ENCODE results near the gene KNSTRN. TPM values are rescaled to one million over a fixed set of nuclear protein-coding genes. Genes with fewer than 3 reads are reported as not detected.

Gene KNSTRN
- total RNA-seq, 4 donors from 2014 or later: 3.3 to 7.1 (median 4.2) TPM

DNA sequence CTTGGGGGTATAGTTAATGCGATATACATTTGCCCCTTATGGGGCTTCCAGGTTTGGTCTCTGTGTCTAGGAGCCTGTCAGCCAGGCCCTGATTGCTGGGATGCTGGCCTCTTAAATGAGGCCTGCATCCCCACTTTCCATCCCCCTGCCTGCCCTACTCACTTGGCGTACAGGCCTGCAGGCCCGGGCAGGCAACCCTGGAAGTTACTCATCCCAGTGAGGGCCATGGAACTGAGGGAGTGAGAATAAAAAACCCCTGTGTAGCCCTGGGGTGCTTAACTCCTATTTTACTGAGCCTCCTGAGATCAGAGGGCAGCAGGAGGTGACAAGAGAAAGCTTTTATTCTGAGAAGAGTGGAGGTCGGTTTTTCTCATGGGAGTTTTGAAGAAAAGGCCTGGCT is 22.5 kb upstream of the KNSTRN start:
- no peaks in the 10 kb centered on the region for H3K9me3 ChIP-seq
- H3K4me3 ChIP-seq: no peak overlapping the region
- no peak for TF ChIP-seq POLR2A (IDR thresholded peaks at IDR 0.05)
- no peak for TF ChIP-seq CTCF (IDR thresholded peaks at IDR 0.05)
- no peak for TF ChIP-seq EP300 (IDR thresholded peaks at IDR 0.05)
- H3K27me3 ChIP-seq: no peaks in the 10 kb centered on the region
- 83 to 89% methylated on average over 4 of the region's 4 CpGs for WGBS, 2 donors
- H3K4me1 ChIP-seq: peaks cover 0 to 15% (median 9%) of the 10 kb centered on the region in 4 donors
- H3K36me3 ChIP-seq: no peaks in the 10 kb centered on the region
- DNase-seq (ENCODE audit: low spot score in 2 of 2): no peak
- H3K27ac ChIP-seq: no peak overlapping the region

GRCh38 chr15:40361640-40362039 is 20.9 kb upstream of the KNSTRN start:
- no peak for DNase-seq (ENCODE audit: low spot score in 2 of 2)
- Histone ChIP-seq H3K27ac (no peak overlapping the region), H3K9me3 (no peaks in the 10 kb centered on the region), H3K27me3 (no peaks in the 10 kb centered on the region), H3K4me1 (peaks cover 0 to 15% (median 9%) of the 10 kb centered on the region in 4 donors), H3K36me3 (no peaks in the 10 kb centered on the region), H3K4me3 (no peak overlapping the region)
- WGBS, 2 donors: 63 to 74% methylated on average over 1 to 2 of the region's 2 CpGs
- TF ChIP-seq EP300 (IDR thresholded peaks at IDR 0.05) (no peak), POLR2A (IDR thresholded peaks at IDR 0.05) (no peak), CTCF (IDR thresholded peaks at IDR 0.05) (no peak)

DNA sequence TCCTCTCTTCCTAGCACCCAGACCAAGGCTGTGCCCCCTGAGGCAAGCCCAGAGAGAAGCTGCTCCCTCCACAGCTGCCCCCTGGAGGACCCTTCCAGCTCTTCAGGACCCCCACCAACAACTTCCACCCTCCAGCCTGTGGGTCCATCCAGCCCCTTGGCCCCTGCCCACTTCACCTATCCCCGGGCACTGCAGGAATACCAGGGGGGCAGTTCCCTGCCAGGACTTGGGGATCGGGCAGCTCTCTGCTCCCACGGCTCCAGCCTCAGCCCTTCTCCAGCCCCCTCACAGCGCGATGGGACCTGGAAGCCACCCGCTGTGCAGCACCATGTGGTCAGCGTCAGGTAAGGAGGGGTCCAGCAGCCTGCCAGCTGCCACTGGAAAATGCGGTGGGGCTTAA is 18.9 kb upstream of the KNSTRN start:
- Histone ChIP-seq H3K27me3 (no peaks in the 10 kb centered on the region), H3K4me1 (peaks cover 0 to 16% (median 6%) of the 10 kb centered on the region in 4 donors), H3K4me3 (no peak overlapping the region), H3K36me3 (no peaks in the 10 kb centered on the region), H3K27ac (no peak overlapping the region), H3K9me3 (no peaks in the 10 kb centered on the region)
- no peak for DNase-seq (ENCODE audit: low spot score in 2 of 2)
- WGBS, 2 donors: 80 to 86% methylated on average over 6 to 8 of the region's 8 CpGs
- TF ChIP-seq CTCF (IDR thresholded peaks at IDR 0.05) (no peak), POLR2A (IDR thresholded peaks at IDR 0.05) (no peak), EP300 (IDR thresholded peaks at IDR 0.05) (no peak)

DNA sequence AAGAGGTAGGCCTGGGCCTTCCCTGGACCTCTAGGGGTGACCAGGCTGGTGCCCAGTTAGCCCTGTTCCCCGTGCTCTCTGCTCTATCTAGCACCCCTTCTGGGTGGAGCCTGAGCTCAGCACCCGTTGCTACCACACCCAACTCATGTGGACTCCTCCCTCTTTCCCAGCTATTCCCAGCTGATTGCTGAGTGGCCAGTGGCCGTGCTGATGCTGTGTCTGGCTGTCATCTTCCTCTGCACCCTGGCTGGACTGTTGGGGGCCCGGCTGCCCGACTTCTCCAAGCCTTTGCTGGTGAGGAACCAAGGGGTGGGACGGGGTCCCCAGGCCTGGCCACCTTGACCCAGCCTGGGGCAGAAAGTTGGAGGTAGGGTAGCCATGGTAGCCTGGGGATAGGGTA is 18.3 kb upstream of the KNSTRN start:
- 65 to 85% methylated on average over 6 of the region's 6 CpGs for WGBS, 2 donors
- H3K27me3 ChIP-seq: no peaks in the 10 kb centered on the region

DNA sequence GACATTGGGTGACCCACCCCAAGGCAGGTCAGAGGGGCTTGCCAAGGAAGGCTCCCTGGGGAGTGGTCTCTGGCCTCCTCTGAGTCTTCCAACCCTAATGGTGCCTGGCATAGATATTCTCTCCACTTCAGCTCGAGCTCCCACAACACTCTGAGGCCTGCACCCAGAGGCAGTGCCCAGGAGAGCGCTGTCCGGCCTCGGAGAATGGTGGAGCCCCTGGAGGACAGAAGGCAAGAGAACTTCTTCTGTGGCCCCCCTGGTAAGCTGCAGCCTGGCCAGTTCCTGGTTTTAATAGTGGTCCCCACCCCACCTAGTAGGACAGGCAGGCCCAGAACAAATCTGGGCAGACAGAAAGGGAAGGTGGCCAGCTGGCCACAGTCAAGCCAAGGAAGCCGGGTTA is 17.5 kb upstream of the KNSTRN start:
- TF ChIP-seq EP300 (IDR thresholded peaks at IDR 0.05) (no peak), POLR2A (IDR thresholded peaks at IDR 0.05) (no peak), CTCF (IDR thresholded peaks at IDR 0.05) (no peak)
- Histone ChIP-seq H3K27ac (no peak overlapping the region), H3K4me1 (peaks cover 0 to 14% (median 4%) of the 10 kb centered on the region in 4 donors), H3K27me3 (no peaks in the 10 kb centered on the region), H3K36me3 (no peaks in the 10 kb centered on the region), H3K9me3 (no peaks in the 10 kb centered on the region), H3K4me3 (no peak overlapping the region)
- DNase-seq (ENCODE audit: low spot score in 2 of 2): no peak
- WGBS, 2 donors: 84 to 89% methylated on average over 5 of the region's 5 CpGs

More for the DNA sequence above, 18.3 kb upstream of the KNSTRN start:
- H3K4me1 ChIP-seq: peaks cover 0 to 14% (median 4%) of the 10 kb centered on the region in 4 donors
- no peak overlapping the region for H3K27ac ChIP-seq
- no peaks in the 10 kb centered on the region for H3K36me3 ChIP-seq
- no peak overlapping the region for H3K4me3 ChIP-seq
- no peak for DNase-seq (ENCODE audit: low spot score in 2 of 2)
- H3K9me3 ChIP-seq: no peaks in the 10 kb centered on the region
- TF ChIP-seq POLR2A (IDR thresholded peaks at IDR 0.05): no peak
- TF ChIP-seq CTCF (IDR thresholded peaks at IDR 0.05): no peak
- no peak for TF ChIP-seq EP300 (IDR thresholded peaks at IDR 0.05)
